Stimulated activated CD4-positive, alpha-beta T cell treated with anti-CD3 and anti-CD28 coated beads, TNF-alpha, amount 100 ng/mL, for 24 hours (primary cell): Measurements from ENCODE around the gene IQGAP3.

Source experiments
- DNase-seq, 3 experiments: peaks; one replicate each; pipeline ENCODE4 v3.0.0-alpha.2; 2020; ENCODE audit warnings: low read depth in 3 of 3

IQGAP3 gene

DNA sequence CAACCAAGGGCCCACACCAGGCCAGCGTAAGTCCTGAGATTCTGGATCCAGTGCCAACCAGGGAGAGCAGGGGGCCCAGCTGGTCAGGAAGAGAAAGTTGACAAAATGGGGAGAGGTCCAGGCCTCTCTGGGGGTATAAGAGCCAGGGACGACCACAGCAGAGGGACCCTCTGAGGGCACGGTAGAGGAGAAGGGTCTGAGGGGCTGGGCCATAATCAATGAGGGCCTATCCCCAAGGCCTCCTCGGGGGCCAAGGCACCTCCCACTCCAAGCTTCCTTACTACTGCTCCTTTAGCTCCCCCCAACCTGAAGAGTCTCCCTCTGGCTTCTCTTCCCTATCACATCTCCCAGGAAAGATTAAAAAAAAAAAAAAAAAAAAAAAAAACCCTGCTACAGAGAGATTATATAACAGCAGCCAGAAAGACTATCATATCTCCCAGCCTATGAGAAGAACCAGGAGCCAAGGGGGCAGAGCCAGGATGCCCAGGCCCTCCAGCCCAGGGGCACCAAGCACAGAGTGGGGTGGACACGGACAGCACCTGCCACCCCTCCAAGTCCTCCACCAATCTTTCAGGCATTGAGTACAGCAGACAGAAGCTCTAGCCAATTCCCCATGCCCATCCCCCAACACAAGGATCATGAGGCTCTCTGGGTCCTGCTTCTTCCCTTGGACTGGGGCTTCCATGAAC, 74.5 kb downstream of the IQGAP3 start:
- no peak for DNase-seq

DNA sequence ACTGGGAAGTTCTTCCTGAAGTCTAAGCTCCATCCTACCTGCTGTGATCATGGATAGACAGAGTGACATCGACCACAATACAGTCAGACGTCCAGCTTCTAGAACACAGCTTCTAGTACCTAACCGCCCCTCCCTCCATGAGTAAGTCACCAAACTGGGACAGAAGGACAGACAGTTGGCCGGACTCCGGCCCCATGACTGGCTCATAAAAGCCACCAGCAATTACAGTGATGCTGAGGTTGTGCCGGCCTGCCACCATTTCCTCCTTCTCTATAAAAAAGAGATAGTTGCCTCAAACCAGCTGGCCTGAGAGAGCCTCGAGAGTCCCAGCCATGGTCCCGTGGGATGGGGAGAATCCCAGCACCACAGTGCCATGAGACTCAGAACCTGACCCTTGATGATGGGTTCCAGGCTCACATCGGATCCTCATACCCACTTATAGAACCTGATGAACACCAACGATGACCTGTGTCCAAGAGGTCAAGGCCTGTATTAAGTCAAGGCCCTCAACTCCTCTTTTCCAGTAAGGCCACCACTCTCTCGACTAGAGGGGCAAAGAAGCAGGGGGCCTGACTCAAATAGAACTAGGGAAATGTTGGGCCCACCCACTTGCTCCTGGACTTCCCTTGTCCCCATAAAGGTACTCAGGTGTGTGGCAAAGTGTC, 75.2 kb downstream of the IQGAP3 start:
- DNase-seq = no peak

- DNase-seq = no peak
These were observed 76.1 kb downstream of the IQGAP3 start for GRCh38 chr1:156496211-156496761.

DNA sequence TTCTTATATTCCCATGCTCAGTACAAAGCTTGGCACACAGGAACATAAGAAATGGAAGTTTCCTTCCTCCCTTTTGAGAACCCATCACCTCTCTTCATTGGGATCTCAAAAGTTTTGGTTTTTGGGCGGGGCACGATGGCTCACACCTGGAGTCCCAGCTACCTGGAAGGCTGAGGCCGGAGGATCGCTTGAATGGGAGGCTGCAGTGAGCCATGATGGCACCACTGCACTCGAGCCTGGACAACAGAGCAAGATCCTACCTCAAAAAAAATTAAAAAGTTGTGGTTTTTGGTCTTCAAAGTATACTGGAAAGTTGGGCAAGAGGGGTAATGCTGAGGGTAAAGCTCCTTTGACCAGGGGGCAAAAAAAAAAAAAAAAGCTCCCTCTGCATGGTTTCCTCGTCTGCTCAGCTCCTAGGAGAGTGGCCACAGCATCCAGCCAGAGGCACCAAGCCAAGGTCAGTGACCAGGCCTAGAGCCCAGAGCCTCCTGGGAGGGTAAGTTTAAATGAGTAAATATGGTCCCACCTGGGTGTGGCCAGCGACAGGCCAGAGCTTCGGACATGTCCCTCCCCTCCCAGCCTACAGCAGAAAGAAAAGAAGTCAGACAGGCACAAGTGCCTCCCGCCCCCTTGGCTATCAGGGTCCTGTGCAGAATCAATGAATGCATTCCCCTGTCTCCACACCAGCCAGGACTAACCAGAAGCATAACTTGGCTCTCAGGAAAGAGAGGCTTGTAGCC, 76.8 kb downstream of the IQGAP3 start:
- no peak for DNase-seq

GRCh38 chr1:156494309-156494895, 78.0 kb downstream of the IQGAP3 start:
- no peak for DNase-seq

DNA sequence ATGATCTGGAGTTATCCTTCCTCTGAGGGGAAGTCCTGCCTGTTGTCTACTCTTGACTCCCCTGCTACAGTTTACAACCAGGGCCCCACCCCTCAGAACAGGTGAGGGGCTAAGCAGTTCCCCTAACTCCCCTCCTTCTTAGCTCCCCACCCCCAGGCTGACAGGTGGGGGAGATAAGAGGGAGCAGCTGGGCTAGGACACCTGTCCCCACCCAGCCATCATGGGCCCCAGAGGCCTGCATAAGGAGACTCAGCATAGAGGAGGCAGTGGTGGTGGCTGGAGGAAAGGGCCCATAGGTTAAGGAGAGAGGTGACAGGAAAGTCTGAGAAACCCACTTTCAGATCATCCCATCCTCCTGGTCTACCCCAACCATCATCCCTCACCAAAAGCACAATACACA, 78.6 kb downstream of the IQGAP3 start:
- DNase-seq = no peak

- DNase-seq = no peak
These were observed 79.2 kb downstream of the IQGAP3 start for GRCh38 chr1:156493154-156493631.

- no peak for DNase-seq
These were observed 79.7 kb downstream of the IQGAP3 start for GRCh38 chr1:156492591-156493080.

GRCh38 chr1:156492013-156492590, 80.3 kb downstream of the IQGAP3 start:
- no peak for DNase-seq

DNA sequence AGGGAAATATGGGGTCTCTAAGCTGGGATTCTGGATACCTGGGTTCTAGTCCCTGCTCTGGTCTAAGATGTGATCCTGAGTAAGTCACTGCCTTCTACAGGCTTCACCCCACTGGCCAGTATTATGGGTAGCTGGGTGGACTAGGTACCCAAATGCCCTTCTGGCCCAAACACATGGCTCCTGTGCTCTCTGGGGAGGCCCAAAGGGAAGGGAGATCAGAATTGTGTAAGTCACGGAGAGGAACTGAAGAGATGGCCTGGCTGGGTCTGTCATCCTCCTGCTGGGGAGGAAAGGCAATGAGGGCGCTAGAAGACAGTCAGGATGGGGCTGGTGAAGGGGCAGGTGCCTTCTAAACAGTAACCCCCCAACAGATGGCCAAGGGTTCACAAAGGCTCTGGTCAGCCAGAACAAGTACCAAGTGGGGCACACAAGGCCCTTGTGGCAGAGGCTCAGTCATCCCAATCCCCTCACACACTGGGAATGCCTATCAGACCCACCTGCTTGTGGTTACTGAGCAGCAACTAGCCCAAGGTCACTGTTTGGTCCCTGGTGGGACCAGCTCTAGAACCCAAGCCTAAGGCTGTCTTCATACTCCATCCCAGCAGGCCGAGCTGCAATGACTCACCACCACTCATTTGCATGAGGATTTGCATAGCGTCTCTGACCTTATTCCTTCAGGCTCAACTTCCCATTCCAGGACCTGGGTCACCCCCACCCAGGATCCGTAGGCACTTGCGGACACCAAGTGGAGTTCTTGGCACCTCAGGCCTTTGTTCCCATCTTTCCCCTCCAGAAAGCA, 81.0 kb downstream of the IQGAP3 start:
- DNase-seq = no peak

GRCh38 chr1:156490401-156491032, 81.8 kb downstream of the IQGAP3 start:
- no peak for DNase-seq

- DNase-seq = no peak
These were observed 82.5 kb downstream of the IQGAP3 start for GRCh38 chr1:156489935-156490293.

- peak in 1 of 3 experiments; percentile 37 for DNase-seq
These were observed 83.0 kb downstream of the IQGAP3 start for GRCh38 chr1:156489166-156489934.

DNA sequence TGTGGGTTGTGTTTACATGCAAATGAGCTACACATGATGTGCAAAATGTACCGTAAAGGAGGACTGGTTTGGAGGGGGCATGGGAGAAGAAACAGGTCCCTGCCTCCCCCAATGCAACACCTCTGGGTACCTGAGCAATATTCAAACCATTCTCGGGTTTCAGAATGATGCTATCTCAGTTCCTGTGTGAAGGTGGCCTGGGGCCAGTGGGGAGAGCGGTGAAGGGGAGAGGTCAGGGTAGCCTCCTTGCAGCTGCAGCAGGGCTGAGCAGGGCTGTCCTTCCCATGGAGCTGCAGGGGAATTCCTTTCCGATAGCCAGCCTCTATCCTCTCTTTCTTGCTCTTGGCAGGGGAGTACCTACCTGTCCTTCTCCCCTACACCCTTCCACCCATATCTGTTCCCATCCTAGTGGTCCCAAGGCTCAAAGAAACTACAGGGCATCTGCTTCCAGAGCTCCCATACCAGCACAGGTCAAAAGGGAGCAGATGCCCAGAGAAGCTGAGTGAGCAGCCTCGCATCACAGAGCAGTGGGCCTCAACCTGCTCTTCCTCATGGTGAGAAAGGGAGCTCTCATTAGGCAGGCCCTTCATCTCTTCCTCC, 83.7 kb downstream of the IQGAP3 start:
- DNase-seq = peak in 1 of 3 experiments; percentile 39

DNA sequence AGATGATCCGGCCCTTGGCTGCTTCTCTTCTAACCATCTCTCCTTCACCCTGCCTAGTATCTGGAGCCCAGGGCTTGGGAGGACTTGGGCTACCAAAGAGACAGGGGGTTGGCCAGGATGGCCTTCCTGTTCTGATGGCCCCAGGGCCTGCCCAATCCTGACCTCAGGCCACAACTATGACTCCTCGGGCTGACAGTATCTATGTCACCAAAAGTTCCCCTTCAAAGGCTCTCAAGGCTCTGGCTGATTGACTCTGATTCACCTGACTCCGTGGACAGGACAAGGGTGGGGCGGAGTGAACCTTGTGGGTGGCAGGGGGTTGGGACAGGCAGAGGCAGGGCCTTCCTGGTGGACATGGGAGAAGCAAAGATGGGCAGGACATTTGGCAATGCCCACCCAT, 84.5 kb downstream of the IQGAP3 start:
- DNase-seq = no peak

DNA sequence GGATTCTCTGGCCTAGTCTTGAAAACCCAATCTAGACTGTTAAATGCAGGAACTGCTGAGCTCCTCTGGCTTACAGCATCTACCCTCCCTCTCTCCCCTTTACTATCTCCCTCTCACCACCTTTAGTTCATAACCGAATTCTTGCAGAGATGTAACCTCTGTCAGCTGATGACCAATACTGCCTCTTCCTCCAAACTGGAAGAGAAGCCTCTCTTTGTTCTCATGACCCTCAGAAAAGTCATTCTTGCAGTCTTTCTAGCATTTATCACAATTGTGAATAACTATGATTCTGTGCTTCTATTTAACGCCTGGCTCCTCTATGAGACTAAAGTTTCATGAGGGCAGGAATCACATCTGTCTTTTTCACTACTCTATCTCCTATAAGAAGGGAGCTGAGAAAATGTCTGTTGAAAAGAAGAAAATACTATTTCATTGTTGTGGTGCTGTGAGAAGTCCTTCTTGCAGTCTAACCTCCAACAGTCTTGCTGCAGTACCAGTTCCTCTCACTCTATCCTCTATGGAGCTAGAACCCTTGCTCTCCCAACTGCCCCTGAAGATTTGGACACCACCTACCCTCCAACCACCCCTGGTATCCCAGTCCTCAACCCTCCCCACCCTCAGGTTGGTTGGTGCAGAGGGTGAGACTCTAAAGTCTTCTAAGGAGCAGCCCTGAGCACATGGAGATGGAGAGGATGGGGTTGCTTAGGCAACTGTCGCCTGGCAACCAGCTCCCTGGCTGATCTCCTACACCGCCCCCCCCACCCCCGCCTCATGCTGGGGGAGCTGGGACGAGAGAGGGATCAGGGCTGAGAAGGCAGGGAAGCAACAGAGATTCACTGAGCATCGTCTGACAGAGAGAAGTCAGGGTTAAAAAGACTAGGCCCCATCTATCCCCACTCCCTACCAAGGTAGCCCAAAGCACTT, 85.7 kb downstream of the IQGAP3 start:
- no peak for DNase-seq

DNA sequence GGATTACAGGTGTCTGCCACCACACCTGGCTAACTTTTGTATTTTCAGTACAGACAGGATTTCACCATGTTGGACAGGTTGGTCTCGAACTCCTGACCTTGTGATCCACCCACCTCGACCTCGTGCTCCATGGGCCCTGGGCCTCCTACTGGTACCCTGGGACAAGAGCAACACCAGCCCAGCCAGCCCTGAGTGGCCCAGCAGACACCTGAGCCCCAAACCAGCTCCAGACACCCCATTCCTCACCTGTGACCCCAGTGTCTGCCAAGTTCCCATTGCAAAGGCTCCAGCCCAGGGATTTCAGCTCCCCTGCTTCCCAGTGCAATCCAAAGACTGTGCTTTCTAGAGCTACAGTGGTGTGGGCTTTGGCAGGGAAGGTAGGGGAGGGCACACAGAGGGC, 86.4 kb downstream of the IQGAP3 start:
- DNase-seq = no peak

- no peak for DNase-seq
These were observed 87.8 kb downstream of the IQGAP3 start for GRCh38 chr1:156484480-156485058.
